ENCODE data around the gene AKT1S1.

Gene AKT1S1

GRCh38 chr19:49923055-49924003 is 46.2 kb upstream of the AKT1S1 start:
- Histone ChIP-seq H3K18ac (ENCODE audit: low read length) (no peak overlapping the region), H3K56ac (ENCODE audit: low read length) (peak overlapping the region; percentile 25), H3K79me1 (ENCODE audit: low read length) (peaks cover 41% of the 10 kb centered on the region), H3K4me3 (ENCODE audit: low read length) (no peak overlapping the region), H3K4me1 (ENCODE audit: control insufficient read depth, low read depth, low read length) (peaks cover 7% of the 10 kb centered on the region), H3K4ac (ENCODE audit: low read depth, low read length) (no peak overlapping the region), H2BK5ac (ENCODE audit: low read length) (no peak overlapping the region), H3K79me2 (ENCODE audit: control insufficient read depth, insufficient read depth, low read length) (peaks cover 73% of the 10 kb centered on the region), H3K23ac (ENCODE audit: low read length) (no peak overlapping the region), H2BK120ac (ENCODE audit: low read depth, low read length) (no peak overlapping the region), H3K27me3 (ENCODE audit: insufficient read depth, low read length, poor library complexity) (no peaks in the 10 kb centered on the region), H3K4me2 (ENCODE audit: low read length) (no peak overlapping the region), H4K8ac (ENCODE audit: low read depth, low read length) (no peak overlapping the region), H2AK5ac (ENCODE audit: low read length) (no peak overlapping the region), H3K27ac (ENCODE audit: low read depth, low read length) (no peak overlapping the region), H4K5ac (ENCODE audit: low read length) (no peak overlapping the region), H2BK15ac (replicated peaks; ENCODE audit: low read depth) (no peak overlapping the region), H3K9ac (ENCODE audit: low read length) (no peak overlapping the region), H3K36me3 (ENCODE audit: control insufficient read depth, insufficient read depth, low read length) (peaks cover 24% of the 10 kb centered on the region)
- DNase-seq, result no peak
- no CpG with 5 or more reads among the region's 31 CpGs for WGBS (ENCODE audit: extremely low coverage, insufficient coverage, low lambda C conversion rate)

DNA sequence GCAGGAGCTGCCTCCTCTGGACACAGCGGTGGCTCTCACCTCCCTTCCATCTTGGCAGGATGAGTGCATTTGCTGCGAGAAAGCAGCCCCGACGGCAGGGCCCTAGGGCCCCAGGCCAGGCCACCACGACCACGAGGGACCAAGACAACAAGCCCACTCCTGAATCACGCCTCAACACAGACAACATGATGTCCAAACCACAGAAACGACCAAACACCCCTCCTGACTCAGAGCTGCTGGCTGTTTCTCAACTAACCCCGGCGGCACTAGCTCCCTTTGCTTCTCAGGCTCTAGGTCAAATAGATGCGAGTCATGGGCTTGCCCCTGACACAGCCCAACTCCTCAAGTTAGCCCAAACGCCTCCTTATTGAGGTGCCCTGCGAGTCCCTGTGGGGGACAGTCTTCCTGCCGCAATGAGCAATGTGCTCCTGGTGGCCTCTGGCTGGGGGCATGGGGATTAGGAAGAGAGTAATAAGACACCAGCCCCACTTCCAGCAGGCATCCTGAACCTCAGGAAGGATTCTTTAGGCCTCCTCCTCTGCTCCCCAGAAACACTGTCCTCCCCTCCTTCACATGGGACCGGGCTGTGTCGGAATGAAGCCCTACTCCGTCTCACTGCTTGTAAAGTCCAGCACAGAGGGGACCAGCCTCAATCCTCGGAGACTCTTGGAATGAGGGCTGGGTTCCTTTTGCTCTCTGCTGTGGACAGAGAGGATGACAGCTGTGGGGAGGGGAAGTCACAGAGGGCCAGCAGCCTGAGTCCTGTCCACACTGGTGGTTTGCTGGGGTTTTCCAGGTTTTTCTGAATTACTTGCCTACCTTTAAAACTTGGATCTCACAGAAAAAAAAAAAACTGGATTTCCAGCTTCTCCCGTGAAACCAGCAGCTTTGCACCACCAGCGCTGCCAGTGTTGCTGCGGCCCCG is 45.0 kb upstream of the AKT1S1 start:
- Histone ChIP-seq H3K18ac (ENCODE audit: low read length) (no peak overlapping the region), H3K4me3 (ENCODE audit: low read length) (no peak overlapping the region), H3K56ac (ENCODE audit: low read length) (no peak overlapping the region), H4K8ac (ENCODE audit: low read depth, low read length) (no peak overlapping the region), H3K9ac (ENCODE audit: low read length) (no peak overlapping the region), H3K23ac (ENCODE audit: low read length) (no peak overlapping the region), H3K4ac (ENCODE audit: low read depth, low read length) (no peak overlapping the region), H4K5ac (ENCODE audit: low read length) (no peak overlapping the region), H3K27ac (ENCODE audit: low read depth, low read length) (no peak overlapping the region), H3K79me1 (ENCODE audit: low read length) (peaks cover 38% of the 10 kb centered on the region), H3K36me3 (ENCODE audit: control insufficient read depth, insufficient read depth, low read length) (peaks cover 18% of the 10 kb centered on the region), H2AK5ac (ENCODE audit: low read length) (no peak overlapping the region), H3K27me3 (ENCODE audit: insufficient read depth, low read length, poor library complexity) (no peaks in the 10 kb centered on the region), H3K79me2 (ENCODE audit: control insufficient read depth, insufficient read depth, low read length) (peaks cover 70% of the 10 kb centered on the region), H2BK15ac (replicated peaks; ENCODE audit: low read depth) (no peak overlapping the region), H2BK5ac (ENCODE audit: low read length) (no peak overlapping the region), H3K4me2 (ENCODE audit: low read length) (no peak overlapping the region), H3K4me1 (ENCODE audit: control insufficient read depth, low read depth, low read length) (no peaks in the 10 kb centered on the region), H2BK120ac (ENCODE audit: low read depth, low read length) (no peak overlapping the region)
- no peak for DNase-seq
- WGBS (ENCODE audit: extremely low coverage, insufficient coverage, low lambda C conversion rate), result no CpG with 5 or more reads among the region's 22 CpGs

GRCh38 chr19:49920624-49921363 is 43.6 kb upstream of the AKT1S1 start:
- no peak overlapping the region for H3K9ac ChIP-seq (ENCODE audit: low read length)
- peaks cover 67% of the 10 kb centered on the region for H3K79me2 ChIP-seq (ENCODE audit: control insufficient read depth, insufficient read depth, low read length)
- no peak overlapping the region for H3K18ac ChIP-seq (ENCODE audit: low read length)
- no CpG with 5 or more reads among the region's 24 CpGs for WGBS (ENCODE audit: extremely low coverage, insufficient coverage, low lambda C conversion rate)
- no peak overlapping the region for H2BK15ac ChIP-seq (replicated peaks; ENCODE audit: low read depth)
- H3K27ac ChIP-seq (ENCODE audit: low read depth, low read length), result no peak overlapping the region
- peaks cover 36% of the 10 kb centered on the region for H3K79me1 ChIP-seq (ENCODE audit: low read length)
- H2BK5ac ChIP-seq (ENCODE audit: low read length), result no peak overlapping the region
- H4K5ac ChIP-seq (ENCODE audit: low read length), result no peak overlapping the region
- H3K4me1 ChIP-seq (ENCODE audit: control insufficient read depth, low read depth, low read length), result no peaks in the 10 kb centered on the region
- H3K36me3 ChIP-seq (ENCODE audit: control insufficient read depth, insufficient read depth, low read length), result peaks cover 16% of the 10 kb centered on the region
- H3K27me3 ChIP-seq (ENCODE audit: insufficient read depth, low read length, poor library complexity), result no peaks in the 10 kb centered on the region
- H3K4me3 ChIP-seq (ENCODE audit: low read length), result no peak overlapping the region
- H4K8ac ChIP-seq (ENCODE audit: low read depth, low read length), result no peak overlapping the region
- no peak for DNase-seq
- H2AK5ac ChIP-seq (ENCODE audit: low read length), result no peak overlapping the region
- H2BK120ac ChIP-seq (ENCODE audit: low read depth, low read length), result no peak overlapping the region
- no peak overlapping the region for H3K56ac ChIP-seq (ENCODE audit: low read length)
- H3K4me2 ChIP-seq (ENCODE audit: low read length), result no peak overlapping the region
- no peak overlapping the region for H3K23ac ChIP-seq (ENCODE audit: low read length)
- no peak overlapping the region for H3K4ac ChIP-seq (ENCODE audit: low read depth, low read length)

DNA sequence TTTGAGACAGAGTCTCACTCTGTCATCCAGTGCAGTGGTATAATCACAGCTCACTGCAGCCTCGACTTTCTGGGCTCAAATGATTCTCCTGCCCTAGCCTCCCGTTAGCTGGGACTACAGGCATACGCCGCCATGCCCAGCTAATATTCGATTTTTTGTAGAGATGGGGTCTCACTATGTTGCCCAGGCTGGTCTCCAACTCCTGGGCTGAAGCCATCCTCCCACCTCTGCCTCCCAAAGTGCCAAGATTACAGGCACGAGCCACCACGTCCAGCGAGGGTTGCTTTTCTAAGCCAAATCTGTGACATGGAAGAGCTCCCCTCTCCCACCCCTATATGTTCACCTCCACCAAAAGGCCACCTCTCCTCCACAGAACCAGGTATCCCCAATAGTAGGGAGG is 40.9 kb upstream of the AKT1S1 start:
- Histone ChIP-seq H3K9ac (ENCODE audit: low read length) (no peak overlapping the region), H3K4me1 (ENCODE audit: control insufficient read depth, low read depth, low read length) (no peaks in the 10 kb centered on the region), H2BK120ac (ENCODE audit: low read depth, low read length) (no peak overlapping the region), H3K56ac (ENCODE audit: low read length) (no peak overlapping the region), H3K79me2 (ENCODE audit: control insufficient read depth, insufficient read depth, low read length) (peaks cover 49% of the 10 kb centered on the region), H3K79me1 (ENCODE audit: low read length) (peaks cover 35% of the 10 kb centered on the region), H3K23ac (ENCODE audit: low read length) (no peak overlapping the region), H3K36me3 (ENCODE audit: control insufficient read depth, insufficient read depth, low read length) (peaks cover 16% of the 10 kb centered on the region), H3K4ac (ENCODE audit: low read depth, low read length) (no peak overlapping the region), H4K8ac (ENCODE audit: low read depth, low read length) (no peak overlapping the region), H3K27ac (ENCODE audit: low read depth, low read length) (no peak overlapping the region), H2BK15ac (replicated peaks; ENCODE audit: low read depth) (no peak overlapping the region), H3K27me3 (ENCODE audit: insufficient read depth, low read length, poor library complexity) (no peaks in the 10 kb centered on the region), H3K18ac (ENCODE audit: low read length) (no peak overlapping the region), H4K5ac (ENCODE audit: low read length) (no peak overlapping the region), H2BK5ac (ENCODE audit: low read length) (no peak overlapping the region), H2AK5ac (ENCODE audit: low read length) (no peak overlapping the region), H3K4me2 (ENCODE audit: low read length) (no peak overlapping the region), H3K4me3 (ENCODE audit: low read length) (no peak overlapping the region)
- no CpG with 5 or more reads among the region's 8 CpGs for WGBS (ENCODE audit: extremely low coverage, insufficient coverage, low lambda C conversion rate)
- no peak for DNase-seq

DNA sequence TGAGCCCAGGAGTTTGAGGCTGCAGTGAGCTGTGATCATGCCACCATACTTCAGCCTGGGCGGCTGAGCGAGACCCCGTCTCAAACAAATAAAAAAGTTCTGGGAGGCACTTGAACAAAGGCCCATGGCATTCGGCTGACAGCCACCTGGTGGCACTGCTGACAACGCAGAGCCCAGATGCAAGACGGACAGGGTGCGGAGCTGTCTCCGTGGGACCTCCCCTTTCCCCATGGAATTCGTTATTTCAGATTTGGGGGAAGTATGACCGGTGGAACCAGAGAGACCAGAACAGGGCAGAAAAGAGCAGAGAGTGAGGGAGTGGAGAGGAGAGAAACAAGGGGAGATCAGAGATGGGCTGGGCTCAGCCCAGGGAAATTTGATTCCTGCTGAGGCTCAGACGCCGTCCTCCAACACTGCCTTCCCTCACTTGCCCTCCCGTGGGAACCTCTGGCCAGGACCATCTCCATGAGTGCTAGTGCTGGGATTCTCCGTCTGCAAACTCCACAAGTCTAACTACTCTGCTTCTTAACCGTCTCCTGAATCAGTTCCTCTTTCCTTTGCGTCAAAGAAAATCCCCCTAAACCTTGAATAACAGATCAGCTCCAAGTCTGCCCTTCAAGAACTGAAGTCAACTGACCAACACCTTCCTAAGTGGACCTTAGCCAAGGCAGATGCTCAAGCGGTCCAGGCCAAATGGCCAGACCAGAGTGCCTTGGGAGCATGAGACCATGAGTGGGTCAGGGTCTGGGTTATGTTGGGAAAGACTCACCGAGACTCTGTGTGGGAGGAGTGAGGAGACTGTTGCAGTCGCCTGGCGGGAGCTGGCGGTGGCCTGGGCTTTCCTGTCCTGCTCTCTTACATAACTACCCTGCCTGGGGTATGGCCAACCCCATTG is 39.9 kb upstream of the AKT1S1 start:
- peaks cover 14% of the 10 kb centered on the region for H3K36me3 ChIP-seq (ENCODE audit: control insufficient read depth, insufficient read depth, low read length)
- H4K8ac ChIP-seq (ENCODE audit: low read depth, low read length), result no peak overlapping the region
- H3K4me3 ChIP-seq (ENCODE audit: low read length), result no peak overlapping the region
- H3K4me1 ChIP-seq (ENCODE audit: control insufficient read depth, low read depth, low read length), result no peaks in the 10 kb centered on the region
- peaks cover 39% of the 10 kb centered on the region for H3K79me2 ChIP-seq (ENCODE audit: control insufficient read depth, insufficient read depth, low read length)
- no peak overlapping the region for H3K4ac ChIP-seq (ENCODE audit: low read depth, low read length)
- H3K9ac ChIP-seq (ENCODE audit: low read length), result no peak overlapping the region
- no peak overlapping the region for H3K4me2 ChIP-seq (ENCODE audit: low read length)
- DNase-seq, result peak; percentile 62
- H3K23ac ChIP-seq (ENCODE audit: low read length), result no peak overlapping the region
- H2BK120ac ChIP-seq (ENCODE audit: low read depth, low read length), result no peak overlapping the region
- H2AK5ac ChIP-seq (ENCODE audit: low read length), result no peak overlapping the region
- no peak overlapping the region for H3K27ac ChIP-seq (ENCODE audit: low read depth, low read length)
- H3K56ac ChIP-seq (ENCODE audit: low read length), result no peak overlapping the region
- H3K18ac ChIP-seq (ENCODE audit: low read length), result no peak overlapping the region
- H3K79me1 ChIP-seq (ENCODE audit: low read length), result peaks cover 31% of the 10 kb centered on the region
- no peak overlapping the region for H2BK5ac ChIP-seq (ENCODE audit: low read length)
- no peak overlapping the region for H2BK15ac ChIP-seq (replicated peaks; ENCODE audit: low read depth)
- H4K5ac ChIP-seq (ENCODE audit: low read length), result no peak overlapping the region
- WGBS (ENCODE audit: extremely low coverage, insufficient coverage, low lambda C conversion rate), result no CpG with 5 or more reads among the region's 21 CpGs
- H3K27me3 ChIP-seq (ENCODE audit: insufficient read depth, low read length, poor library complexity), result no peaks in the 10 kb centered on the region
